Activated T-cell treated with anti-CD3 and anti-CD28 coated beads, Interleukin-2, amount 50 U/mL, for 24 hours (primary cell): Measurements from ENCODE around the gene C3AR1.
"Not testable (repeated sequence)": the region's sequence is repeated elsewhere in the genome, so short reads cannot be mapped to it uniquely, and the experiment has no call there.

Source experiments
- DNase-seq: peaks from one replicate; pipeline ENCODE4 v3.0.0-alpha.2; 2020
- H3K27ac Mint-ChIP-seq: 2 replicates; pipeline ENCODE4 v1.8.0; 2020; ENCODE audit warnings: mild to moderate bottlenecking, mixed read lengths
- H3K27me3 Mint-ChIP-seq: 2 replicates; pipeline ENCODE4 v1.8.0; 2020; ENCODE audit warnings: mixed read lengths
- H3K36me3 Mint-ChIP-seq: 2 replicates; pipeline ENCODE4 v1.8.0; 2020; ENCODE audit warnings: low read depth, mixed read lengths
- H3K4me1 Mint-ChIP-seq: 2 replicates; pipeline ENCODE4 v1.8.0; 2020; ENCODE audit warnings: low read depth, mixed read lengths
- H3K4me3 Mint-ChIP-seq: 2 replicates; pipeline ENCODE4 v1.8.0; 2020; ENCODE audit warnings: mild to moderate bottlenecking, moderate library complexity, mixed read lengths
- H3K9me3 Mint-ChIP-seq: 2 replicates; pipeline ENCODE4 v1.8.0; 2020; ENCODE audit warnings: mixed read lengths

The C3AR1 gene

DNA sequence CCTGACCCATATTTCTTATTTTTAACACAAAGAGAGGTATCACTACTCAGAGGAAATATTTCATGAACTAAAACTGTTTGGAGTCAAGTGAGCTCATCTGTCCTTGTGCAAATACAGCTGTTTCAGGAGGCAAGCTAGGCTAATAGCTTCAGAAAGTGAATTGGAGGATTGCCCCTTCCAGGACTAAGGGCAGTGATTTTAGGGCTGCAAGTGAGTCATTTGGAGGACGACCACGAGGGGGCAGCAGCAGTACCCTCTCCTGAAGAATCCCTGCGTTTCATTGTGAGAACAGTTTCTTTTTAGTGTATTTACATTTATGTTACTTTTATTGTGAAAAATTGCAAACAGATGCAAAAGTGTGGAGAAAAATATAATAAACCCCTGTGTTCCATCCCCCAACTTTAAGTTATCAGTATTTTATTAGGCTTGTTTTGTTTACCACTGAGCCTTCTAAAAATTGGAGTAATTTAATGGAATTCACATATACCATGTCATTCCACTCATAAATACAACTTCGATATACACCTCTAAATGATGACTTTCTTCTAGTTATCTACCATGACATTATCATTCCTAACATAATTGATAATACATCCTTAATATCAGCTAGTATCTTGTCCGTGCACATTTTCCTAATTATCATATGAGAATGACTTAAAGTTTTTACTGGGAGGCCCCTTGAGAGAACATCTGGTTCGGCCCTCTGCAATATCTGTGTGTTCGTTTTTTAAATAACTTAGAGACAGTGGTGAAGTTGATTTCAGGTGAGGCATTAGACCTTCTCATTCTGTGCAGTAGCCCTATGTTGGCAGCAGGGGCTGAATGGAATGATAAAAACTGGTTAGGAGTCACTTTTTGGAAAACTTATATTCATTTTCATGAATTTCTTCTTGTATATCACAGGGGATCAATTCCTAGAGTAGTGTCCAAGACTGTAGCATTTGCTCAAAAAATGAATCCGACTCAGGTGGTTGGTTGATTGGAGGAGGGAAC lies 19.9 kb downstream of the C3AR1 start:
- Mint-ChIP-seq H3K4me3 (no peak overlapping the region), H3K36me3 (peaks cover 91% of the 10 kb centered on the region), H3K27me3 (no peaks in the 10 kb centered on the region), H3K27ac (no peak overlapping the region), H3K9me3 (no peaks in the 10 kb centered on the region), H3K4me1 (peaks cover 23% of the 10 kb centered on the region)
- peak; percentile 86 for DNase-seq

DNA sequence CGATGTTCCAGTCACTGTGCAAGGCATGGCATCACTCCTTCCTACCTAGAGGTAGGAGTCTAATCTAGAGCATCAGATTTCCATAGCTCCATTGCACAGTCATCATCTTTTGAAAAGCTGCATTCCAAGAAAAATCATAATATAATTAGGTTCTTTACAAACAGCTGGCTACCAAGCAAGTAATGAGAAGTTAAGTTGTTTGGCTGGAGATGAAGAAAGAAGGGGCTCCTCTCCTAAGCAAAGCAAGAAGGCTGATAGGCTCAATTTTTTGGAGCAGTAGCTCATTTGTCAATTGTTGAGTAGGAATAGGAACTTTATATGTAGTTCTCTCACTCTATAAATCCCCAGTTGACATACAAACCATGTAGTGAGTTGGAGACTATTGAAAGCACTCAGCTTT lies 25.4 kb downstream of the C3AR1 start:
- peaks cover 39% of the 10 kb centered on the region for H3K4me1 Mint-ChIP-seq
- no peak for DNase-seq
- H3K36me3 Mint-ChIP-seq, result peaks cover 63% of the 10 kb centered on the region
- H3K9me3 Mint-ChIP-seq, result no peaks in the 10 kb centered on the region
- H3K27ac Mint-ChIP-seq, result no peak overlapping the region
- H3K4me3 Mint-ChIP-seq, result no peak overlapping the region
- no peaks in the 10 kb centered on the region for H3K27me3 Mint-ChIP-seq

DNA sequence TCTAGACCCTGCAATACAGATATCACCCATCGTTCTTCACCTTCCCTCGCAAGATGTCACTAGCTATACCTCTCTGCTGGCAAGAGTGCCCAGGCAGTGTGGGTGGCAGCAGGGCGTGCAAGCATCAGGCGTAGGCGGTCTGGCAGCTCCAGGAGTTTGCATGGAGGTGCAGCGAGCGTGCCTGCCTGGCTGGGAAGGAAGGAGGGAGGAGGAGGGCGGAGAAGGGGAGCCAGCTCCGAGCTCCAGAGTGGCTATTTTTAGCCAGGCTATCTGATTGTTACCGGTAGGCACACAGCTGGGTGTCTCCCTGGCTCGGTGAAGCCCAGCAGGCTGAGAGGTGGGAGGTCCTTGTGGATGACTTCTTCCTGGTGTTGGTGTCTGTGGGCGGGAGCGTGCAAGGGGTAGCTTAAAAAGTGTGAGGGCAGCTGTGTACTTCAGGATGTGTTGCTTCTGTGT lies 27.5 kb downstream of the C3AR1 start:
- Mint-ChIP-seq H3K36me3 (peaks cover 43% of the 10 kb centered on the region), H3K4me1 (peaks cover 60% of the 10 kb centered on the region), H3K27ac (peak overlapping the region; percentile 39), H3K27me3 (no peaks in the 10 kb centered on the region), H3K4me3 (peak overlapping the region; percentile 45), H3K9me3 (no peaks in the 10 kb centered on the region)
- DNase-seq, result peak; percentile 49

DNA sequence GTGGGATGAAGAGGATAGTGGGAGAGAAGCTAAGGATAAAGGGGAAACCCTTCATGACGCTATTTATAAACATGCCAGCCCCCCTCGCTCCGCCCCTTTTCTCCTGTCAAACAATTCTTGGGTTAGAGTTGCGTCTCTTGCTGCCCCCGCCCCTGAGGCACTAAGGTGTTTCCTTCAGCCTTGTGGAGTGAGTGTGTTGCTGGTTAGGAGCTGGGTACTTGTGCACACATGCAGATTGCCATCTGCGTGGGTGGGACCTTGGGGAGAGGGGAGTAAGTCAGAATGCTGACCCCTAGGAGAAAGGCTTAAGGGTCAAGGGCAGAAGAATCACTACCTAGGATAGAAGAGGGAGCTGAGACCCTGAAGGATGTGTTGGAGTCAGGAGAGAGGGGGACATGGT lies 28.2 kb downstream of the C3AR1 start:
- peak overlapping the region; percentile 45 for H3K4me3 Mint-ChIP-seq
- H3K27ac Mint-ChIP-seq, result peak overlapping the region; percentile 40
- H3K36me3 Mint-ChIP-seq, result peaks cover 37% of the 10 kb centered on the region

DNA sequence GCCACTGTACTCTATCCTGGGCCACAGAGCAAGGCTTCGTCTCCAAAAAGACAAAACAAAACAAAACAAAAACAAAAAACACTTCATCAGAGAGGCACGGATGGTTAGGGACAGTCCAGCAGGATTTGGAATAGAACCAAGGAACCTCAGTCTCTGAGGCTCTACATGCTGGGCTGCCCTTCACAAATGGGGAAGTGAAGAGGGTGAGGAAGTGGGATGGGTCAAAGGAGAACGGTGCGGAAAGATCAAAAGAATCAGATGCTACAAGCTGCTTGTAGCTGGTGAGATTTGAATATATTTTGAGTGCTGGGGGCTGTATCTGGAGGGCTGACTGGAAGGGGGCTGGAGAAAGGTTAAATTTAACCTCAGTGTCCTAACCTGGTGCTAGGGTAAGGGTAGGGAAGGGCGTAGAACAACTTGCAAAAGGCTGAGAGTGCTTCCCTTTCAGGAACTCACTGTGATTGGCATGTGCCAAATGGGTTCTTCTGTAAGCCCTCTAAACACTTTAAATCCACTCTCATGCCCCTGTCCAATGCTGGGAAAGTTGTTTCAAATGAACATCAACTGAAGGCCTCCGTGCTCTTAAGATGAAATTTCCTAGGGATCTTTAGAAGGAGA lies 29.0 kb downstream of the C3AR1 start:
- H3K36me3 Mint-ChIP-seq, result peaks cover 32% of the 10 kb centered on the region
- peak overlapping the region; percentile 36 for H3K27ac Mint-ChIP-seq
- no peaks in the 10 kb centered on the region for H3K9me3 Mint-ChIP-seq

More for the DNA sequence above, 28.2 kb downstream of the C3AR1 start:
- H3K9me3 Mint-ChIP-seq, result no peaks in the 10 kb centered on the region
- DNase-seq, result no peak
- no peaks in the 10 kb centered on the region for H3K27me3 Mint-ChIP-seq
- H3K4me1 Mint-ChIP-seq, result peaks cover 65% of the 10 kb centered on the region

DNA sequence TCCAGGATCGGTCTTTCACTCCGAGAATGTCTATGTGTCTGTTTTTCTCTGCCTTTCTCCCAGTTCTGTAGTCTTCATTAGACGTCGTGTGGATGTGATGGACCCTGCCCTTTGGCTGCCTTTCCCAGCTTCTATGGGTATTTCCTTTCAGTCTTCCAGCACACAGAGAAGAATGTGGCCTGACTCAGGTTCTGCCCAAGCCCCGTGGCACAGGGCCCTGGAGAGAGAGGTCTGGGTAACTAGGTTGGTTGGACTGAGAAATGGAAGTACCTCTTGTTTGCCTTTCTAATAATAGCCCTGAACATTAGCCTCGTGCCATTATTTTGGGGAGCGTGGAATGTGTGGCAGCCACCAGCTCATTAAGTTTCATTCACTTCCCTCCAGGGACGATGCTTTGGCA lies 29.8 kb downstream of the C3AR1 start:
- Mint-ChIP-seq H3K4me1 (peaks cover 70% of the 10 kb centered on the region), H3K27ac (peak overlapping the region; percentile 50), H3K27me3 (no peaks in the 10 kb centered on the region), H3K9me3 (no peaks in the 10 kb centered on the region), H3K36me3 (peaks cover 24% of the 10 kb centered on the region), H3K4me3 (no peak overlapping the region)
- DNase-seq, result no peak

More for the DNA sequence above, 29.0 kb downstream of the C3AR1 start:
- H3K4me1 Mint-ChIP-seq, result peaks cover 66% of the 10 kb centered on the region
- H3K27me3 Mint-ChIP-seq, result no peaks in the 10 kb centered on the region
- peak overlapping the region; percentile 2 for H3K4me3 Mint-ChIP-seq
- no peak for DNase-seq

DNA sequence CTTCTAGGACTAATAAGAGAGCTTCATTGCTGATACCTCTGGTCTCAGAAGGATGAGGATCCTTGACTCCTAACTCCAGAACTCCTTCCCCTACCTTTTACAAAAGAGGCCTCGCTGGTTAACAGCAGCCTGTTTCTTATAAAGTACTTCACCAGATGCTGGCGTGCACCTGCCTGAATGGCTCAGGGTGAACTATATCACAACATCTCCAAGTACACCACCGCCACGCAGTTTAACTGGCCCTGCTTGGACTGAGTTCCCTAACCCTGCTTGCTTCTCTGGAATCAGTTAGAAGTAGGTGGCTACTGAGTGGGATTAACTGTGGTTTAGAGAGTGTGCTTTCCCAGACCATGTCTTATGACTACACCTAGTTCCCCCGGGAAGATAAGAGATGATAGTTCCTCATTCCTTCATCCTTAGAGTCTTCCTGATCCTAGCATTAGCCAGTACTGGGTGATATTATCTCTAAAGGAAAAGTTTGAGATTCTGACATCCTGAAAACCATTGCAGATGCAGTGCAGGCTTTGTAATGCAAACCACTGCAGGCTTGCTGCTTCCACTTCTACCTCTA lies 30.6 kb downstream of the C3AR1 start:
- Mint-ChIP-seq H3K36me3 (peaks cover 19% of the 10 kb centered on the region), H3K4me3 (peak overlapping the region; percentile 86), H3K4me1 (peaks cover 71% of the 10 kb centered on the region), H3K9me3 (no peaks in the 10 kb centered on the region), H3K27me3 (no peaks in the 10 kb centered on the region), H3K27ac (peak overlapping the region; percentile 16)
- no peak for DNase-seq

DNA sequence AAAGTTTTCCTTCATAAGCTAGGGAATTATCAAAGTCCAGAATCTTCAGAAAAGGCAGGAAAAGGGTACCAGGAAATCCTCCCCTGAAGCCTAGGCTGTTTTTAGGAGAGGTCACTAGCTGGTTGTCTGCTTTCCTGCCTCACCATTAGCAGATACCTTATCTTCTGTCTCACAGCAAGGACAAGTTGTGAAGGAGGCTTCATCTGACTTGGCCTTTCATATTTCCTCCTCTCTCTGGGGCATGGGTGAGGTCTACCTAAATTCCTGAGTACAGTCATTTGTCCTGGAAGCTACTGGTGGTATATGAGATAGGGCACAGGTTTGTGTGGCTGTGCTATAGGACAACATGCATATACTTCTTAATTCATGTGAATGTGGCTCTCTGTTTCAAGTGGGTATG lies 31.4 kb downstream of the C3AR1 start:
- Mint-ChIP-seq H3K4me1 (peaks cover 71% of the 10 kb centered on the region), H3K27me3 (no peaks in the 10 kb centered on the region), H3K36me3 (peaks cover 11% of the 10 kb centered on the region), H3K27ac (peak overlapping the region; percentile 92), H3K4me3 (peak overlapping the region; percentile 86), H3K9me3 (no peaks in the 10 kb centered on the region)
- DNase-seq, result no peak

DNA sequence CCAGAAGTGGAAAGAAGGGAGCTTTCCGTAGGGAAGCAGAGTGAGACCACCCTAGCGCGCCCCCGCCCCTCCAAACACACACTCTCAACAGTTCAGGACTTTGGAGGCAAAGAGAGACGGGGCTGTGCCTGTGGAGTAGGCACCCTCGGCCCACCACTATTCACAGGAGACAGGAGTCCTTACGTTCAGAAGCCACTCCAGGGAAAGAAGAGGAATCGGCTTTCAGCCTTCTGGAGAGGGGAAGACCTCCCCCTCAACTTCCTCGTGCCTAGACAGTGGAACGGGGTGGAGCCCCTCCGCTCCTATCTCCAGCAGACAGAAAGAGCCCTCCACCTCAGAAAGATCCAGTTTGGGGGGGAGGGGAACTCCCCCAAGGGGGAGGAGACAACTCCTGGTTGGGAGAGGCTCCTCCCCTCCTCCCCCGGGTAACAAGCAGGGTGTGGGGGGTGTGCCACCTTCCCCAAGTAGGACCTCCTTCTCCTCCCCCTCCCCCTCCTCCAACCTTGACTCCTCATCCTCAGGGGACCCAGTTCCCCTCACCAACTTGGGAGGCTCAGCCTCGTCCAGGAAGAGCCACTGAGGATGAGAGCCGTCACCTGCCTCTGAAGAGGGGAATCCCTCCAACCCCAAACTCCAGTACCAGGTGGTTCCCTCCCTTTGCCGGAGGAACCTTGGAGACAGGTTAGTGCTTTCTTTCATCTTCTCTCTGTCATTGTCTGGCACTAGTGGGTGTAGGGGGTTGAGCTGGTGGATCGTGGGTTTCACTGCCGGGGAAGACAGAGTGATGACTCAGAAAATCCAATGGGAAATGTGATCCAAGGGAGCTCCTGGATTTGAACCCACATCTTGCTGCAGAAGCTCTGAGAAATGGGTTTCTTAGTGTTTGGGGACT lies 32.8 kb downstream of the C3AR1 start:
- Mint-ChIP-seq H3K27me3 (no peaks in the 10 kb centered on the region), H3K36me3 (peaks cover 9% of the 10 kb centered on the region), H3K27ac (peak overlapping the region; percentile 92), H3K9me3 (no peaks in the 10 kb centered on the region), H3K4me3 (peak overlapping the region; percentile 86), H3K4me1 (peaks cover 58% of the 10 kb centered on the region)
- DNase-seq, result peak; percentile 69

DNA sequence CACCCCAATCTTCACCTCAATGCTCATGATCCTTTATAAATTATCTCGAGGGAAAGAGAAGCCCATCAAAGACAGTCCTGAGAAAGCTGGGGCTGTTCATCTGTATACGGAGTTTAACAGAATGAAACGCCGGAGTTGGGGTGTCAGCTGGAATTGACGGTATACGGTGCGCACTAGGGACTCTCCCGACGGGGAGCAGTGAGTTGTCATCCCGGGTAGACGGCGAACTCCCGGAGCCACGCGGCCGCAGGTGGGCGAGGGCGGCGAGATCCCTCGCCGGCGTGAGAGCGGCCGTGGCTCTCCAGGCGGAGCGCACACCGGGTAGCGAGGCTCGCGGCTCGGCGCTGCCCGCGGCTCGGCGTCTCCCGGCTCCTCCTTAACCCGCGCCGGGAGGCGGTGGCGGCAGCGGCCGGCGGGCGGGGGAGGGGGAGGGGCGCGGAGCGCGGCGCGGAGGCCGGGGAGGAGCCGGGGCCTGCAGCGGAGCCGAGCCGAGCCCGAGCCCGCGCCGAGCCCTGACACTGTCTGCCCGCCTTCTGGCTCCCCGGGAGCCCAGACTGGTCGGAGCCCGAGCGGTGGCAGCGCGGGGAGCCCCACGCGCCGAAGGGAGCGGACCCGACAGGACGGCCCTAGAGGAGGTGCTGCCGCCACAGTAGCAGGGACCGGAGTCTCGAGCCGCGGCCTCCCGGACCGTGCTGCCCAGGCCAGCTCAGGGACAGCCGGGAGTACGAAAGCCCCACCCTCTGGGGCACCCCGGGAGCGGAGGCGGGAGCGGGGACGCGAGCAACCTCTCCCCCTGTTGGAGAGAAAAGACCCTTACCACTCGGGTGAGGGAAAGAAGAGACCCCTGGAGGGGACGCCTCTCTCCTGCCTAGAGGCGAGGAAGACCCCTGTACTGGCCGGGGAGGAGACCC lies 33.7 kb downstream of the C3AR1 start, which contains the start of gene FOXJ2:
Gene FOXJ2 (plus strand): TSS at position 475 of the 911 bp plus-strand sequence. CDS start 7,117 bp downstream, outside the sequence.
- Mint-ChIP-seq H3K4me3 (peak within 1 kb of the TSS; percentile 86), H3K36me3 (peaks cover 9% of the 10 kb centered on the region), H3K4me1 (peaks cover 55% of the 10 kb centered on the region), H3K9me3 (no peaks in the 10 kb centered on the region), H3K27ac (peak within 1 kb of the TSS; percentile 92), H3K27me3 (no peaks in the 10 kb centered on the region)
- DNase-seq, result peak; percentile 88

DNA sequence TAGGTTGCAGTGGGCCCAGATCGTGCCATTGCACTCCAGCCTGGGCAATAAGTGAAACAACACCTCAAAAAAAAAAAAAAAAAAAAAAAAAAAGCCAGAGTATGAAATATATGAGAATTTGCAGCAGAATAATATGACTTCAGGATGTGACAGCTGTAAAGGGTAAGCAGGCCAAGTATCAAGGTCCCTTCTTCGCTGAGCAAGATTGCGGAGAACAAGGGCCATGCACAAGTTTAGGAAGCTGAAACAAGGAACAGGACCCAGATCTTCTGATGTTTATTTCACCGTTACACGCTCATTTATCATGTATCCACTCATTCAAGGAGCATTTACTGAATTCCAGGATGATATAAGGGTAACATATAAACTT lies 34.3 kb downstream of the C3AR1 start:
- H3K27me3 Mint-ChIP-seq, result no peaks in the 10 kb centered on the region
- peak overlapping the region; percentile 81 for H3K4me3 Mint-ChIP-seq
- H3K27ac Mint-ChIP-seq, result peak overlapping the region; percentile 89
- H3K9me3 Mint-ChIP-seq, result no peaks in the 10 kb centered on the region
- H3K4me1 Mint-ChIP-seq, result peaks cover 52% of the 10 kb centered on the region
- H3K36me3 Mint-ChIP-seq, result peaks cover 10% of the 10 kb centered on the region
- DNase-seq, result no peak

DNA sequence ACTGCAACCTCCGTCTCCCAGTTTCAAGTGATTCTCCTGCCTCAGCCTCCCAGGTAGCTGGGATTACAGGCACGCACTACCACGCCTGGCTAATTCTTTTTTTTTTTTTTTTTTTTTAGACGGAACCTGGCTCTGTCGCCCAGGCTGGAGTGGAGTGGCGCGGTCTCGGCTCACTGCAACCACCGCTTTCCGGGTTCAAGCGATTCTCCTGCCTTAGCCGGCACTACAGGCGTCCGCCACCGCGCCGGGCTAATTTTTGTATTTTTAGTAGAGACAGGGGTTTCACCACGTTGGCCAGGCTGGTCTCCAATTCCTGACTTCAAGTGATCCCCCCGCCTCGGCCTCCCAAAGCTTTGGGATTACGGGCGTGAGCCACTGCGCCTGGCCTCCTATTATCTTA lies 35.1 kb downstream of the C3AR1 start:
- not testable (repeated sequence) for H3K27ac Mint-ChIP-seq, DNase-seq, H3K27me3 Mint-ChIP-seq, H3K9me3 Mint-ChIP-seq, H3K4me3 Mint-ChIP-seq
- Mint-ChIP-seq H3K4me1 (peaks cover 50% of the 10 kb centered on the region), H3K36me3 (peaks cover 12% of the 10 kb centered on the region)

DNA sequence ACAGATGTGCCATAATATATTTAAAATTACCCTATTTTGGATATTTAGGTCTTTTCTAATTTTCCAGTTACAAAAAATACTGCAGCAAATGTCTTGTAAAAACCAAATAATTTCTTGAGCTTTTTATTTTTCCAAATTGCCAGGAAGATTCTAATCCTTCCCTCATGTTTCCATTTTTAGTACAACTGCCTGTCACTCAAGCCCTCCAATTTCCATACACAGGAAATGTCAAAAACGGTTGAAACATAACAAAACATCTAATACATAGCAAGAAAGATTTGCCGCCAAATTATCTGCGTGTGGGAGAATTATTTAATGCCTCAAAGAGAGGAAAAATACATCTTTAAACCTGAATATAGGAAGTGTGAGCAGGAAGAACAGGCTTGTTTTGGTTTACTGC lies 36.0 kb downstream of the C3AR1 start:
- Mint-ChIP-seq H3K4me3 (no peak overlapping the region), H3K27ac (no peak overlapping the region), H3K36me3 (peaks cover 14% of the 10 kb centered on the region), H3K4me1 (peaks cover 43% of the 10 kb centered on the region), H3K9me3 (no peaks in the 10 kb centered on the region), H3K27me3 (no peaks in the 10 kb centered on the region)
- DNase-seq, result no peak
